Measurements from ENCODE around the gene SPPL2B. TPM values are rescaled to one million over a fixed set of nuclear protein-coding genes. Genes with fewer than 3 reads are reported as not detected.

Gene SPPL2B
- total RNA-seq, 1 experiment from 2014 or later: 76.0 TPM

DNA sequence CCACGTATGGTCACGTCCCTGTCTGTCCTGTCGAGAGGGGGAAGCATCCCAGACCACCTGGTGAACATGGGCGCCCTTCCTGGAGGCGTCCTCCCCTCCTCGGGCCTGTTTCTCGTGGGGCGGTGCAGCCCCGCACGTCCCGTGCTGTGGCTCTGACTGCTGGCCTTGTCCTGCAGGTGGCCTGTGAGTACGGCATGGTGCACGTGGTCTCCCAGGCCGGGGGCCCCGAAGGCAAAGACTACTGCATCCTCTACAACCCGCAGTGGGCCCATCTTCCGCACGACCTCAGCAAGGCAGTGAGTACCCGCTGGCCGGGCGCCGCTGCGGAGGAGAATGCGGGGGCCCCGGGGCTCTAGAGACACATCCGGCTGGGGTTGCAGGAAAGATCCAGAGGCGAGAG lies 5.9 kb downstream of the SPPL2B start:
- Histone ChIP-seq H3K9me3 (ENCODE audit: control insufficient read depth, insufficient read depth, low read depth, low read length) (no peaks in the 10 kb centered on the region), H3K27ac (ENCODE audit: low read length) (no peak overlapping the region), H3K4me1 (ENCODE audit: control insufficient read depth, insufficient read depth, low read length) (peaks cover 11% of the 10 kb centered on the region), H3K4me3 (ENCODE audit: low read depth in 2 of 2, low read length in 2 of 2) (no peak overlapping the region), H3K36me3 (ENCODE audit: control insufficient read depth, insufficient read depth, low read length) (peaks cover under 1% of the 10 kb centered on the region; the same call in 1 of the 2 replicates), H3K27me3 (ENCODE audit: control insufficient read depth, insufficient read depth, low read length) (no peaks in the 10 kb centered on the region)
- TF ChIP-seq REST (IDR thresholded peaks at IDR 0.05; ENCODE audit: insufficient read depth in 1 of 2, low read depth in 2 of 2, low read length in 1 of 2) (no peak), TCF7L2 (IDR thresholded peaks at IDR 0.05; ENCODE audit: low read depth, low read length) (no peak), SIN3A (IDR thresholded peaks at IDR 0.05; ENCODE audit: borderline replicate concordance, insufficient read depth, low read depth, low read length) (no peak), POLR2AphosphoS5 (IDR thresholded peaks at IDR 0.05; ENCODE audit: low read depth, low read length) (no peak)
- TF ChIP-seq, protein P1, sequence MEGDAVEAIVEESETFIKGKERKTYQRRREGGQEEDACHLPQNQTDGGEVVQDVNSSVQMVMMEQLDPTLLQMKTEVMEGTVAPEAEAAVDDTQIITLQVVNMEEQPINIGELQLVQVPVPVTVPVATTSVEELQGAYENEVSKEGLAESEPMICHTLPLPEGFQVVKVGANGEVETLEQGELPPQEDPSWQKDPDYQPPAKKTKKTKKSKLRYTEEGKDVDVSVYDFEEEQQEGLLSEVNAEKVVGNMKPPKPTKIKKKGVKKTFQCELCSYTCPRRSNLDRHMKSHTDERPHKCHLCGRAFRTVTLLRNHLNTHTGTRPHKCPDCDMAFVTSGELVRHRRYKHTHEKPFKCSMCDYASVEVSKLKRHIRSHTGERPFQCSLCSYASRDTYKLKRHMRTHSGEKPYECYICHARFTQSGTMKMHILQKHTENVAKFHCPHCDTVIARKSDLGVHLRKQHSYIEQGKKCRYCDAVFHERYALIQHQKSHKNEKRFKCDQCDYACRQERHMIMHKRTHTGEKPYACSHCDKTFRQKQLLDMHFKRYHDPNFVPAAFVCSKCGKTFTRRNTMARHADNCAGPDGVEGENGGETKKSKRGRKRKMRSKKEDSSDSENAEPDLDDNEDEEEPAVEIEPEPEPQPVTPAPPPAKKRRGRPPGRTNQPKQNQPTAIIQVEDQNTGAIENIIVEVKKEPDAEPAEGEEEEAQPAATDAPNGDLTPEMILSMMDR (IDR thresholded peaks at IDR 0.05): no peak
- ChIA-PET CTCF (no interaction called here), POLR2A (no interaction called here)
- ATAC-seq (no peak), DNase-seq (ENCODE audit: low read depth, low spot score) (no peak)
- no TSS peak for BruUV-seq (replicated peaks)
- in situ Hi-C loops (cut with HindIII; ENCODE audit: low pct_unique_long_range_greater_than_20kb, low sequenced_read_pairs) (no loop called here), intact Hi-C loops (cut with micrococcal nuclease; ENCODE audit: unreplicated experiment) (no loop called here)

DNA sequence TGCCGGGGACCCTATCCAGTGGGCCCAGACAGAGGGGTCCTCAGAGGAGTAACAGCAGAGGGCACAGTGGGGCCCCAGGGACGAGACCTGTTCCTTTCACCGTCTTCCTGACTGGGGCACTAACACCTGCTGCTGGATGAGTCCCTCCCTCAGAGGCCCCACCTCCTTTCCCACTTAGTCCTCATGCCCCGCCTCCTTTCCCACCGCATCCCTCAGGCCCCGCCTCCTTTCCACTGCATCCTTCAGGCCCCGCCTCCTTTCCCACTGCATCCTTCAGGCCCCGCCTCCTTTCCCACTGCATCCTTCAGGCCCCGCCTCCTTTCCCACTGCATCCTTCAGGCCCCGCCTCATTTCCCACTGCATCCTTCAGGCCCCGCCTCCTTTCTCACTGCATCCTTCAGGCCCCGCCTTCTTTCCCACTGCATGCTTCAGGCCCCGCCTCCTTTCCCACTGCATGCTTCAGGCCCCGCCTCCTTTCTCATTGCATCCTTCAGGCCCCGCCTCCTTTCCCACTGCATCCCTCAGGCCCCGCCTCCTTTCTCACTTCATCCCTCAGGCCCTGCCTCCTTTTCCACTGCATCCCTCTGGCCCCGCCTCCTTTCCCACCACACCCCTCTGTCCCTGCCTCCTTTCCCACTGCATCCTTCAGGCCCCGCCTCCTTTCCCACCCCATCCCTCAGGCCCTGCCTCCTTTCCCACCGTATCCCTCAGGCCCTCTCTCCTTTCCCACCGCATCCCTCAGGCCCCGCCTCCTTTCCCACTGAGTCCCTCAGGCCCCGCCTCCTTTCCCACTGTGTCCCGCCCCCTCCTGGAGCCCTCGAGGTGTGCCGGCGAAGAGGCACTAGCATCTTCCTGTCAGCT lies 6.7 kb downstream of the SPPL2B start:
- H3K4me1 ChIP-seq (ENCODE audit: control insufficient read depth, insufficient read depth, low read length): peaks cover 11% of the 10 kb centered on the region
- ATAC-seq: no peak
- no peak overlapping the region for H3K27ac ChIP-seq (ENCODE audit: low read length)
- no peak overlapping the region for H3K4me3 ChIP-seq (ENCODE audit: low read depth in 2 of 2, low read length in 2 of 2)
- H3K36me3 ChIP-seq (ENCODE audit: control insufficient read depth, insufficient read depth, low read length): no peaks in the 10 kb centered on the region
- BruUV-seq (replicated peaks): no TSS peak
- POLR2A ChIA-PET: no interaction called here
- CTCF ChIA-PET: no interaction called here
- intact Hi-C loops (cut with micrococcal nuclease; ENCODE audit: unreplicated experiment) (no loop called here), in situ Hi-C loops (cut with HindIII; ENCODE audit: low pct_unique_long_range_greater_than_20kb, low sequenced_read_pairs) (no loop called here)
- TF ChIP-seq REST (IDR thresholded peaks at IDR 0.05; ENCODE audit: insufficient read depth in 1 of 2, low read depth in 2 of 2, low read length in 1 of 2) (no peak), TCF7L2 (IDR thresholded peaks at IDR 0.05; ENCODE audit: low read depth, low read length) (no peak), POLR2AphosphoS5 (IDR thresholded peaks at IDR 0.05; ENCODE audit: low read depth, low read length) (no peak), SIN3A (IDR thresholded peaks at IDR 0.05; ENCODE audit: borderline replicate concordance, insufficient read depth, low read depth, low read length) (no peak)
- TF ChIP-seq, protein P1 (IDR thresholded peaks at IDR 0.05): no peak
- no peak for DNase-seq (ENCODE audit: low read depth, low spot score)
- no peaks in the 10 kb centered on the region for H3K27me3 ChIP-seq (ENCODE audit: control insufficient read depth, insufficient read depth, low read length)
- H3K9me3 ChIP-seq (ENCODE audit: control insufficient read depth, insufficient read depth, low read depth, low read length): no peaks in the 10 kb centered on the region

All from Panc1 (cell line).